Activated CD8-positive, alpha-beta memory T cell treated with anti-CD3 and anti-CD28 coated beads, Interleukin-2, amount 50 U/mL, for 48 hours (primary cell): Measurements from ENCODE around the gene SLC8A3.

Source experiments
- DNase-seq: peaks from one replicate; pipeline ENCODE4 v3.0.0-alpha.2; 2020

SLC8A3 gene

GRCh38 chr14:70021548-70022220, 167.1 kb downstream of the SLC8A3 start:
- DNase-seq, result no peak

- DNase-seq, result no peak
Measured at GRCh38 chr14:70020352-70021170, 168.2 kb downstream of the SLC8A3 start.

- no peak for DNase-seq
Measured at GRCh38 chr14:70019695-70020094, 169.1 kb downstream of the SLC8A3 start.

GRCh38 chr14:70018713-70019211, 170.0 kb downstream of the SLC8A3 start:
- no peak for DNase-seq

GRCh38 chr14:70018230-70018629, 170.5 kb downstream of the SLC8A3 start:
- no peak for DNase-seq

- DNase-seq, result no peak
Measured at GRCh38 chr14:70014406-70015095, 174.2 kb downstream of the SLC8A3 start.

GRCh38 chr14:70013271-70013873, 175.4 kb downstream of the SLC8A3 start:
- peak; percentile 83 for DNase-seq

- DNase-seq, result no peak
Measured at GRCh38 chr14:70011708-70012107, 177.0 kb downstream of the SLC8A3 start.

- DNase-seq, result no peak
Measured at GRCh38 chr14:70011098-70011497, 177.7 kb downstream of the SLC8A3 start.

GRCh38 chr14:70009961-70010360, 178.8 kb downstream of the SLC8A3 start:
- DNase-seq, result no peak

GRCh38 chr14:70008284-70009262, 180.2 kb downstream of the SLC8A3 start:
- DNase-seq, result no peak

- no peak for DNase-seq
Measured at GRCh38 chr14:70006699-70007098, 182.1 kb downstream of the SLC8A3 start.

GRCh38 chr14:70005281-70005805, 183.4 kb downstream of the SLC8A3 start:
- no peak for DNase-seq

GRCh38 chr14:70004791-70005190, 184.0 kb downstream of the SLC8A3 start:
- no peak for DNase-seq

- no peak for DNase-seq
Measured at GRCh38 chr14:70002589-70003346, 186.0 kb downstream of the SLC8A3 start.

- no peak for DNase-seq
Measured at GRCh38 chr14:70000601-70001000, 188.2 kb downstream of the SLC8A3 start.

GRCh38 chr14:69999261-69999674, 189.5 kb downstream of the SLC8A3 start:
- DNase-seq, result no peak

- no peak for DNase-seq
Measured at GRCh38 chr14:69997849-69998248, 190.9 kb downstream of the SLC8A3 start.

- DNase-seq, result no peak
Measured at GRCh38 chr14:69996216-69996615, 192.5 kb downstream of the SLC8A3 start.
